ENCODE data around the gene PPP2R2C. TPM values are rescaled to one million over a fixed set of nuclear protein-coding genes. Genes with fewer than 3 reads are reported as not detected.

Gene PPP2R2C
- total RNA-seq, 1 experiment from 2014 or later = 32.9 TPM

DNA sequence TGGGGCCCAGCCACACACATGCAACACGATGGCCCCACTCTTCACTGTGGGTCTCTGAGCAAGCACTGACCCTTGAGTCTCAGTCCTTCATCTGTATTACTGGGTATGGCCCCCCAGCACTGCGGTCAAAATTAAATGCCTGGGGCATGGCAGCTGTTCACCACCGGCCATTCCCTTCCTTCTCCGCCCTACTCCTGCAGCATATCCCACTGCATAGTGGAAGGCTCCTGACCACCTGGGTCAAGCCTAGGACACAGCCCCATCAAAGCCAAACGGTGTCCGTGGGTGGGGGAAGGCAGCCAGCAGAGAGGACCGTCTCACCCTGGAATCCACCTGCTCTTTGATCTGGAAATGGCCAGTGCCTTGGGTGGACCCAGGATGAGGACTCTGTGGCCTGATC, 30.7 kb downstream of the PPP2R2C start:
- Histone ChIP-seq H3K9me3 (ENCODE audit: control insufficient read depth in 1 of 2, insufficient read depth in 1 of 2, low read depth in 1 of 2, low read length in 2 of 2) (no peaks in the 10 kb centered on the region), H3K27me3 (ENCODE audit: insufficient read depth, low read length) (no peaks in the 10 kb centered on the region), H3K9me2 (ENCODE audit: insufficient read depth) (no peaks in the 10 kb centered on the region), H2AFZ (ENCODE audit: low read depth, low read length, poor library complexity, severe bottlenecking) (no peak overlapping the region), H3K4me1 (ENCODE audit: control insufficient read depth in 1 of 2, insufficient read depth in 2 of 2, low read length in 2 of 2) (peaks cover 0 to 11% of the 10 kb centered on the region in 2 experiments; a peak in 1 of 4 replicates), H3K79me2 (ENCODE audit: insufficient read depth, low read length) (no peaks in the 10 kb centered on the region), H4K20me1 (ENCODE audit: insufficient read depth) (no peaks in the 10 kb centered on the region), H3K27ac (ENCODE audit: low read depth, low read length) (no peak overlapping the region), H3K4me3 (replicated peaks in 1 of 2; ENCODE audit: low read depth in 1 of 2, low read length in 2 of 2) (no peak overlapping the region), H3K9ac (ENCODE audit: low read length) (no peak overlapping the region), H3K4me2 (ENCODE audit: low read length) (no peak overlapping the region), H3K36me3 (ENCODE audit: control insufficient read depth in 1 of 2, insufficient read depth in 2 of 2, low read length in 2 of 2) (no peaks in the 10 kb centered on the region)
- intact Hi-C loops (cut with micrococcal nuclease) = no loop called here
- ChIA-PET CTCF (no interaction called here), RAD21 (ENCODE audit: low non-redundant PET in 1 of 2, low total read pairs in 2 of 2, uncharacterized antibody in 2 of 2, unreplicated experiment in 2 of 2) (no interaction called here), POLR2A (no interaction called here)
- no TSS peak for BruUV-seq (replicated peaks)
- no peak for ATAC-seq
- no peak for TF ChIP-seq CTCF (IDR thresholded peaks at IDR 0.05 in 2 of 3, conservative IDR thresholded peaks at IDR 0.05 in 1 of 3; ENCODE audit: borderline replicate concordance in 1 of 3, insufficient read depth in 1 of 3, low read depth in 2 of 3, low read length in 2 of 3)
- DNase-seq (ENCODE audit: low read depth, low spot score) = no peak

- POLR2A ChIA-PET = no interaction called here
- Histone ChIP-seq H2AFZ (ENCODE audit: low read depth, low read length, poor library complexity, severe bottlenecking) (no peak overlapping the region), H3K4me1 (ENCODE audit: control insufficient read depth in 1 of 2, insufficient read depth in 2 of 2, low read length in 2 of 2) (peaks cover 0 to 6% of the 10 kb centered on the region in 2 experiments; a peak in 2 of 4 replicates), H3K9me3 (ENCODE audit: control insufficient read depth in 1 of 2, insufficient read depth in 1 of 2, low read depth in 1 of 2, low read length in 2 of 2) (no peaks in the 10 kb centered on the region), H3K9ac (ENCODE audit: low read length) (no peak overlapping the region), H3K79me2 (ENCODE audit: insufficient read depth, low read length) (no peaks in the 10 kb centered on the region), H3K27me3 (ENCODE audit: insufficient read depth, low read length) (no peaks in the 10 kb centered on the region), H3K36me3 (ENCODE audit: control insufficient read depth in 1 of 2, insufficient read depth in 2 of 2, low read length in 2 of 2) (no peaks in the 10 kb centered on the region), H4K20me1 (ENCODE audit: insufficient read depth) (no peaks in the 10 kb centered on the region), H3K9me2 (ENCODE audit: insufficient read depth) (no peaks in the 10 kb centered on the region), H3K27ac (ENCODE audit: low read depth, low read length) (no peak overlapping the region), H3K4me3 (replicated peaks in 1 of 2; ENCODE audit: low read depth in 1 of 2, low read length in 2 of 2) (no peak overlapping the region), H3K4me2 (ENCODE audit: low read length) (no peak overlapping the region)
- no peak for ATAC-seq
- CTCF ChIA-PET = no interaction called here
- no peak for DNase-seq (ENCODE audit: low read depth, low spot score)
- no TSS peak for BruUV-seq (replicated peaks)
- intact Hi-C loops (cut with micrococcal nuclease) = no loop called here
- RAD21 ChIA-PET (ENCODE audit: low non-redundant PET in 1 of 2, low total read pairs in 2 of 2, uncharacterized antibody in 2 of 2, unreplicated experiment in 2 of 2) = no interaction called here
- no peak for TF ChIP-seq TCF7L2 (IDR thresholded peaks at IDR 0.05; ENCODE audit: borderline replicate concordance, extremely low read depth, insufficient read depth, insufficient read length)
- no peak for TF ChIP-seq CBX3 (IDR thresholded peaks at IDR 0.05; ENCODE audit: low read depth)
- no peak for TF ChIP-seq MAX (IDR thresholded peaks at IDR 0.05)
- TF ChIP-seq EGR1 (IDR thresholded peaks at IDR 0.05; ENCODE audit: low read depth) = no peak
- TF ChIP-seq, protein P1, sequence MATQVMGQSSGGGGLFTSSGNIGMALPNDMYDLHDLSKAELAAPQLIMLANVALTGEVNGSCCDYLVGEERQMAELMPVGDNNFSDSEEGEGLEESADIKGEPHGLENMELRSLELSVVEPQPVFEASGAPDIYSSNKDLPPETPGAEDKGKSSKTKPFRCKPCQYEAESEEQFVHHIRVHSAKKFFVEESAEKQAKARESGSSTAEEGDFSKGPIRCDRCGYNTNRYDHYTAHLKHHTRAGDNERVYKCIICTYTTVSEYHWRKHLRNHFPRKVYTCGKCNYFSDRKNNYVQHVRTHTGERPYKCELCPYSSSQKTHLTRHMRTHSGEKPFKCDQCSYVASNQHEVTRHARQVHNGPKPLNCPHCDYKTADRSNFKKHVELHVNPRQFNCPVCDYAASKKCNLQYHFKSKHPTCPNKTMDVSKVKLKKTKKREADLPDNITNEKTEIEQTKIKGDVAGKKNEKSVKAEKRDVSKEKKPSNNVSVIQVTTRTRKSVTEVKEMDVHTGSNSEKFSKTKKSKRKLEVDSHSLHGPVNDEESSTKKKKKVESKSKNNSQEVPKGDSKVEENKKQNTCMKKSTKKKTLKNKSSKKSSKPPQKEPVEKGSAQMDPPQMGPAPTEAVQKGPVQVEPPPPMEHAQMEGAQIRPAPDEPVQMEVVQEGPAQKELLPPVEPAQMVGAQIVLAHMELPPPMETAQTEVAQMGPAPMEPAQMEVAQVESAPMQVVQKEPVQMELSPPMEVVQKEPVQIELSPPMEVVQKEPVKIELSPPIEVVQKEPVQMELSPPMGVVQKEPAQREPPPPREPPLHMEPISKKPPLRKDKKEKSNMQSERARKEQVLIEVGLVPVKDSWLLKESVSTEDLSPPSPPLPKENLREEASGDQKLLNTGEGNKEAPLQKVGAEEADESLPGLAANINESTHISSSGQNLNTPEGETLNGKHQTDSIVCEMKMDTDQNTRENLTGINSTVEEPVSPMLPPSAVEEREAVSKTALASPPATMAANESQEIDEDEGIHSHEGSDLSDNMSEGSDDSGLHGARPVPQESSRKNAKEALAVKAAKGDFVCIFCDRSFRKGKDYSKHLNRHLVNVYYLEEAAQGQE (IDR thresholded peaks at IDR 0.05; ENCODE audit: low read depth) = no peak
- no peak for TF ChIP-seq JUND (IDR thresholded peaks at IDR 0.05)
- TF ChIP-seq ELF1 (IDR thresholded peaks at IDR 0.05; ENCODE audit: borderline replicate concordance, low read depth) = no peak
- no peak for TF ChIP-seq SRF (IDR thresholded peaks at IDR 0.05; ENCODE audit: low read depth)
- TF ChIP-seq FOSL1 (IDR thresholded peaks at IDR 0.05; ENCODE audit: low read depth) = no peak
- TF ChIP-seq ATF3 (IDR thresholded peaks at IDR 0.05) = no peak
- no peak for TF ChIP-seq EZH2phosphoT487 (IDR thresholded peaks at IDR 0.05; ENCODE audit: borderline replicate concordance)
- TF ChIP-seq EZH2 (IDR thresholded peaks at IDR 0.05) = no peak
- TF ChIP-seq RAD21 (IDR thresholded peaks at IDR 0.05; ENCODE audit: low read depth) = no peak
- no peak for TF ChIP-seq ZFX (IDR thresholded peaks at IDR 0.05)
These were observed 31.2 kb downstream of the PPP2R2C start for GRCh38 chr4:6441202-6441582.

Data from HCT116 (cell line).